Smooth muscle cell (in vitro differentiated cells): ENCODE data around the gene RNASE4. TPM values are rescaled to one million over a fixed set of nuclear protein-coding genes. Genes with fewer than 3 reads are reported as not detected.
A peak's percentile ranks its signal among the peaks of the same experiment; 100 is the strongest.

Experiments
- DNase-seq: peaks from one replicate; lab custom pipeline; 2025; ENCODE audit not compliant: unreplicated experiment; lab: John Stamatoyannopoulos, UW
- H2AFZ ChIP-seq: fragments of 200-600 bp; sonication (generic); 2 replicates; pipeline ENCODE4 v1.6.0; 2016; ENCODE audit warnings: antibody characterized with exemption, low read depth, mild to moderate bottlenecking
- H3F3A ChIP-seq: fragments of 200-600 bp; sonication (generic); 2 replicates; pipeline ENCODE4 v1.6.0; 2017; ENCODE audit warnings: antibody characterized with exemption, low read depth
- H3K27ac ChIP-seq: fragments of 200-600 bp; sonication (generic); 2 replicates; pipeline ENCODE4 v1.5.1; 2016; ENCODE audit warnings: low read depth, mild to moderate bottlenecking
- H3K27me3 ChIP-seq: fragments of 200-600 bp; sonication (generic); 2 replicates; pipeline ENCODE4 v1.6.1; 2016; ENCODE audit warnings: low read depth, mild to moderate bottlenecking
- H3K36me3 ChIP-seq: fragments of 200-600 bp; sonication (generic); 2 replicates; pipeline ENCODE4 v1.5.1; 2016; ENCODE audit warnings: low read depth
- H3K4me1 ChIP-seq: fragments of 200-600 bp; sonication (generic); 2 replicates; pipeline ENCODE4 v1.5.1; 2016; ENCODE audit warnings: low read depth
- H3K4me2 ChIP-seq: fragments of 200-600 bp; sonication (generic); 2 replicates; pipeline ENCODE4 v1.6.0; 2016; ENCODE audit warnings: mild to moderate bottlenecking
- H3K4me3 ChIP-seq: fragments of 200-600 bp; sonication (generic); 2 replicates; pipeline ENCODE4 v1.5.1; 2016; ENCODE audit warnings: mild to moderate bottlenecking
- H3K79me2 ChIP-seq: fragments of 200-600 bp; sonication (generic); 2 replicates; pipeline ENCODE4 v1.6.0; 2016; ENCODE audit warnings: low read depth, mild to moderate bottlenecking
- H3K9ac ChIP-seq: fragments of 200-600 bp; sonication (generic); 2 replicates; pipeline ENCODE4 v1.6.0; 2016; ENCODE audit warnings: low read depth
- H3K9me3 ChIP-seq: fragments of 200-600 bp; sonication (generic); replicated peaks from 2 replicates; pipeline ENCODE4 v1.5.1; 2016; ENCODE audit warnings: low read depth
- H4K20me1 ChIP-seq: fragments of 200-600 bp; sonication (generic); 2 replicates; pipeline ENCODE4 v1.6.0; 2016; ENCODE audit warnings: low read depth
- CTCF ChIP-seq: fragments of 200-600 bp; sonication (generic); IDR thresholded peaks from 2 replicates; pipeline ENCODE4 v1.5.1; 2017; ENCODE audit warnings: borderline replicate concordance, mild to moderate bottlenecking, antibody characterized with exemption; ENCODE audit not compliant: insufficient read depth, poor library complexity, severe bottlenecking
- WGBS: methylation state at CpG from one replicate; pipeline ENCODE4 v1.1.7; 2016; ENCODE audit warnings: low lambda C conversion rate; 5-methylcytosine and 5-hydroxymethylcytosine counted together
- polyA plus RNA-seq: library from polyadenylated mRNA; unstranded; fragments of >200 nt; fragmentation: Nextera tagmentation; extraction: Ambion mirVana; gene quantifications from 2 replicates; pipeline ENCODE4 v1.2.1, GENCODE V29; 2016
- total RNA-seq: library from RNA; depleted of rRNA; stranded (reverse); fragments of >200 nt; gene quantifications from 2 replicates; pipeline ENCODE4 v1.2.3, GENCODE V29; 2014

RNASE4 gene
- total and polyA plus RNA-seq, 2 experiments from 2014 or later: 28.6 to 34.8 TPM

GRCh38 chr14:20682435-20683124 lies 1.8 kb upstream of the RNASE4 start:
- no peak for TF ChIP-seq CTCF
- H2AFZ ChIP-seq: peak overlapping the region; percentile 90
- H3K4me2 ChIP-seq: peak overlapping the region; percentile 94
- H3F3A ChIP-seq: peaks cover 34% of the 10 kb centered on the region
- H3K79me2 ChIP-seq: no peaks in the 10 kb centered on the region
- 3% methylated on average over 37 of the region's 40 CpGs for WGBS
- no peaks in the 10 kb centered on the region for H3K36me3 ChIP-seq
- H3K27ac ChIP-seq: peak overlapping the region; percentile 98
- H4K20me1 ChIP-seq: no peaks in the 10 kb centered on the region
- H3K9ac ChIP-seq: peak overlapping the region; percentile 97
- H3K4me3 ChIP-seq: peak overlapping the region; percentile 94
- H3K4me1 ChIP-seq: peaks cover 12% of the 10 kb centered on the region
- H3K9me3 ChIP-seq: no peaks in the 10 kb centered on the region
- peak; percentile 58 for DNase-seq
- no peaks in the 10 kb centered on the region for H3K27me3 ChIP-seq

GRCh38 chr14:20683125-20683890 lies 1.1 kb upstream of the RNASE4 start:
- peak overlapping the region; percentile 94 for H3K4me2 ChIP-seq
- no peaks in the 10 kb centered on the region for H3K36me3 ChIP-seq
- H3K9me3 ChIP-seq: no peaks in the 10 kb centered on the region
- TF ChIP-seq CTCF: no peak
- H3F3A ChIP-seq: peaks cover 34% of the 10 kb centered on the region
- WGBS: 1% methylated on average over 38 of the region's 38 CpGs
- peak; percentile 76 for DNase-seq
- peak overlapping the region; percentile 98 for H3K27ac ChIP-seq
- H3K79me2 ChIP-seq: no peaks in the 10 kb centered on the region
- peak overlapping the region; percentile 97 for H3K9ac ChIP-seq
- H4K20me1 ChIP-seq: no peaks in the 10 kb centered on the region
- peak overlapping the region; percentile 94 for H3K4me3 ChIP-seq
- peaks cover 12% of the 10 kb centered on the region for H3K4me1 ChIP-seq
- peak overlapping the region; percentile 90 for H2AFZ ChIP-seq
- no peaks in the 10 kb centered on the region for H3K27me3 ChIP-seq

- Histone ChIP-seq H3F3A (peaks cover 34% of the 10 kb centered on the region), H3K36me3 (no peaks in the 10 kb centered on the region), H3K4me3 (peak overlapping the region; percentile 94), H3K4me2 (peak overlapping the region; percentile 94), H3K9ac (peak overlapping the region; percentile 64), H2AFZ (peak overlapping the region; percentile 86), H3K27me3 (no peaks in the 10 kb centered on the region), H3K27ac (peak overlapping the region; percentile 71), H4K20me1 (no peaks in the 10 kb centered on the region), H3K9me3 (no peaks in the 10 kb centered on the region), H3K79me2 (no peaks in the 10 kb centered on the region), H3K4me1 (peaks cover 12% of the 10 kb centered on the region)
- DNase-seq: no peak
- no peak for TF ChIP-seq CTCF
- WGBS: 9% methylated on average over 22 of the region's 22 CpGs
Observed at GRCh38 chr14:20684662-20685456, 499 bp downstream of the RNASE4 start.
